Measurements from ENCODE around the gene RHOT2.

RHOT2 gene

GRCh38 chr16:706189-707061 is 38.5 kb downstream of the RHOT2 start:
- DNase-seq (ENCODE audit: low read depth) = no peak
- H3K4me3 ChIP-seq (ENCODE audit: control insufficient read depth, low read depth, low read length) = no peak overlapping the region

GRCh38 chr16:707062-707538 is 39.2 kb downstream of the RHOT2 start:
- no peak overlapping the region for H3K4me3 ChIP-seq (ENCODE audit: control insufficient read depth, low read depth, low read length)
- DNase-seq (ENCODE audit: low read depth) = no peak

More at GRCh38 chr16:706189-707061, 38.5 kb downstream of the RHOT2 start:
- no peak for TF ChIP-seq CTCF (IDR thresholded peaks at IDR 0.05; ENCODE audit: control insufficient read depth, insufficient read depth, low read depth, low read length, missing control alignments)

GRCh38 chr16:708019-708418 is 40.1 kb downstream of the RHOT2 start:
- no peak overlapping the region for H3K4me3 ChIP-seq (ENCODE audit: control insufficient read depth, low read depth, low read length)
- TF ChIP-seq CTCF (IDR thresholded peaks at IDR 0.05; ENCODE audit: control insufficient read depth, insufficient read depth, low read depth, low read length, missing control alignments) = no peak
- DNase-seq (ENCODE audit: low read depth) = no peak

More at GRCh38 chr16:707062-707538, 39.2 kb downstream of the RHOT2 start:
- TF ChIP-seq CTCF (IDR thresholded peaks at IDR 0.05; ENCODE audit: control insufficient read depth, insufficient read depth, low read depth, low read length, missing control alignments) = no peak

- TF ChIP-seq CTCF (IDR thresholded peaks at IDR 0.05; ENCODE audit: control insufficient read depth, insufficient read depth, low read depth, low read length, missing control alignments) = no peak
- no peak overlapping the region for H3K4me3 ChIP-seq (ENCODE audit: control insufficient read depth, low read depth, low read length)
- DNase-seq (ENCODE audit: low read depth) = no peak
Observed at GRCh38 chr16:708959-709358, 41.0 kb downstream of the RHOT2 start.

- H3K4me3 ChIP-seq (ENCODE audit: control insufficient read depth, low read depth, low read length) = no peak overlapping the region
- no peak for TF ChIP-seq CTCF (IDR thresholded peaks at IDR 0.05; ENCODE audit: control insufficient read depth, insufficient read depth, low read depth, low read length, missing control alignments)
Observed at GRCh38 chr16:709566-710499, 41.9 kb downstream of the RHOT2 start.

GRCh38 chr16:710500-711075 is 42.7 kb downstream of the RHOT2 start:
- no peak for TF ChIP-seq CTCF (IDR thresholded peaks at IDR 0.05; ENCODE audit: control insufficient read depth, insufficient read depth, low read depth, low read length, missing control alignments)
- no peak overlapping the region for H3K4me3 ChIP-seq (ENCODE audit: control insufficient read depth, low read depth, low read length)
- no peak for DNase-seq (ENCODE audit: low read depth)

More at GRCh38 chr16:709566-710499, 41.9 kb downstream of the RHOT2 start:
- DNase-seq (ENCODE audit: low read depth) = no peak
